Measurements from ENCODE around the gene MARCHF3.

Gene MARCHF3

GRCh38 chr5:127074466-127074865 is 44.1 kb upstream of the MARCHF3 start:
- Histone ChIP-seq H3K9me3 (ENCODE audit: insufficient read depth, low read depth, low read length) (no peaks in the 10 kb centered on the region), H3K4me1 (ENCODE audit: control insufficient read depth in 1 of 2, insufficient read depth in 2 of 2, low read length in 2 of 2) (peaks cover 5 to 9% of the 10 kb centered on the region in 2 experiments), H2BK120ac (ENCODE audit: insufficient read depth, low read length, poor library complexity) (no peak overlapping the region), H2BK12ac (ENCODE audit: low read length) (no peak overlapping the region), H4K12ac (ENCODE audit: low read depth, low read length) (no peak overlapping the region), H3K79me1 (ENCODE audit: low read length) (no peaks in the 10 kb centered on the region), H3K79me2 (ENCODE audit: control insufficient read depth, insufficient read depth, low read length, poor library complexity) (no peaks in the 10 kb centered on the region), H4K91ac (ENCODE audit: low read depth, low read length) (no peak overlapping the region), H3K9ac (ENCODE audit: low read length) (no peak overlapping the region), H3K4me3 (ENCODE audit: low read depth, low read length) (no peak overlapping the region), H3K4me2 (ENCODE audit: low read length) (no peak overlapping the region), H4K8ac (ENCODE audit: low read depth, low read length) (no peak overlapping the region), H3K36me3 (ENCODE audit: control insufficient read depth in 1 of 2, insufficient read depth in 2 of 2, low read length in 2 of 2) (no peaks in the 10 kb centered on the region), H3K23ac (ENCODE audit: low read length) (no peak overlapping the region), H3K4ac (ENCODE audit: low read depth, low read length) (no peak overlapping the region), H3K27me3 (ENCODE audit: insufficient read depth, low read length) (no peaks in the 10 kb centered on the region), H3K14ac (ENCODE audit: low read length) (no peak overlapping the region), H3K18ac (ENCODE audit: low read length) (no peak overlapping the region), H2BK5ac (ENCODE audit: low read depth, low read length, poor library complexity) (no peak overlapping the region), H3K27ac (ENCODE audit: low read depth, low read length) (no peak overlapping the region), H2AFZ (ENCODE audit: insufficient read depth, low read length, poor library complexity) (no peak overlapping the region), H2AK5ac (ENCODE audit: low read length) (no peak overlapping the region)
- DNase-seq, result no peak
- WGBS (ENCODE audit: extremely low coverage, insufficient coverage, insufficient read length), result no CpG with 5 or more reads among the region's 3 CpGs

- no peaks in the 10 kb centered on the region for H3K79me1 ChIP-seq (ENCODE audit: low read length)
- no CpG with 5 or more reads among the region's 56 CpGs for WGBS (ENCODE audit: extremely low coverage, insufficient coverage, insufficient read length)
- H3K23ac ChIP-seq (ENCODE audit: low read length), result no peak within 1 kb of the TSS
- no peak within 1 kb of the TSS for H3K9ac ChIP-seq (ENCODE audit: low read length)
- H3K79me2 ChIP-seq (ENCODE audit: control insufficient read depth, insufficient read depth, low read length, poor library complexity), result no peaks in the 10 kb centered on the region
- no peak within 1 kb of the TSS for H3K4ac ChIP-seq (ENCODE audit: low read depth, low read length)
- H4K91ac ChIP-seq (ENCODE audit: low read depth, low read length), result no peak within 1 kb of the TSS
- H3K18ac ChIP-seq (ENCODE audit: low read length), result no peak within 1 kb of the TSS
- no peak within 1 kb of the TSS for H2BK120ac ChIP-seq (ENCODE audit: insufficient read depth, low read length, poor library complexity)
- H3K9me3 ChIP-seq (ENCODE audit: insufficient read depth, low read depth, low read length), result no peaks in the 10 kb centered on the region
- H3K27ac ChIP-seq (ENCODE audit: low read depth, low read length), result no peak within 1 kb of the TSS
- no peaks in the 10 kb centered on the region for H3K27me3 ChIP-seq (ENCODE audit: insufficient read depth, low read length)
- H3K4me1 ChIP-seq (ENCODE audit: control insufficient read depth in 1 of 2, insufficient read depth in 2 of 2, low read length in 2 of 2), result peaks cover 5 to 9% of the 10 kb centered on the region in 2 experiments
- no peak within 1 kb of the TSS for H2BK12ac ChIP-seq (ENCODE audit: low read length)
- H2AFZ ChIP-seq (ENCODE audit: insufficient read depth, low read length, poor library complexity), result no peak within 1 kb of the TSS
- H4K12ac ChIP-seq (ENCODE audit: low read depth, low read length), result no peak within 1 kb of the TSS
- H2BK5ac ChIP-seq (ENCODE audit: low read depth, low read length, poor library complexity), result no peak within 1 kb of the TSS
- H4K8ac ChIP-seq (ENCODE audit: low read depth, low read length), result no peak within 1 kb of the TSS
- DNase-seq, result peak; percentile 78 to 85
- H3K14ac ChIP-seq (ENCODE audit: low read length), result no peak within 1 kb of the TSS
- no peak within 1 kb of the TSS for H3K4me2 ChIP-seq (ENCODE audit: low read length)
- no peaks in the 10 kb centered on the region for H3K36me3 ChIP-seq (ENCODE audit: control insufficient read depth in 1 of 2, insufficient read depth in 2 of 2, low read length in 2 of 2)
- H3K4me3 ChIP-seq (ENCODE audit: low read depth, low read length), result no peak within 1 kb of the TSS
- no peak within 1 kb of the TSS for H2AK5ac ChIP-seq (ENCODE audit: low read length)
Observed at GRCh38 chr5:127072861-127073846, 42.8 kb upstream of the MARCHF3 start, which contains the start of gene C5orf63. Gene C5orf63, minus strand, starts transcription at chr5:127073502. Its CDS starts 14,507 bp downstream, at chr5:127058995.

GRCh38 chr5:127070243-127070642 is 39.9 kb upstream of the MARCHF3 start:
- Histone ChIP-seq H4K12ac (ENCODE audit: low read depth, low read length) (no peak overlapping the region), H3K18ac (ENCODE audit: low read length) (no peak overlapping the region), H3K23ac (ENCODE audit: low read length) (no peak overlapping the region), H3K27ac (ENCODE audit: low read depth, low read length) (no peak overlapping the region), H2BK120ac (ENCODE audit: insufficient read depth, low read length, poor library complexity) (no peak overlapping the region), H3K27me3 (ENCODE audit: insufficient read depth, low read length) (no peaks in the 10 kb centered on the region), H3K9me3 (ENCODE audit: insufficient read depth, low read depth, low read length) (no peaks in the 10 kb centered on the region), H3K4me3 (ENCODE audit: low read depth, low read length) (no peak overlapping the region), H2AFZ (ENCODE audit: insufficient read depth, low read length, poor library complexity) (no peak overlapping the region), H2BK5ac (ENCODE audit: low read depth, low read length, poor library complexity) (no peak overlapping the region), H3K9ac (ENCODE audit: low read length) (no peak overlapping the region), H3K14ac (ENCODE audit: low read length) (no peak overlapping the region), H2BK12ac (ENCODE audit: low read length) (no peak overlapping the region), H3K36me3 (ENCODE audit: control insufficient read depth in 1 of 2, insufficient read depth in 2 of 2, low read length in 2 of 2) (no peaks in the 10 kb centered on the region), H4K91ac (ENCODE audit: low read depth, low read length) (no peak overlapping the region), H2AK5ac (ENCODE audit: low read length) (no peak overlapping the region), H4K8ac (ENCODE audit: low read depth, low read length) (no peak overlapping the region), H3K4me2 (ENCODE audit: low read length) (no peak overlapping the region), H3K79me2 (ENCODE audit: control insufficient read depth, insufficient read depth, low read length, poor library complexity) (no peaks in the 10 kb centered on the region), H3K4me1 (ENCODE audit: control insufficient read depth in 1 of 2, insufficient read depth in 2 of 2, low read length in 2 of 2) (no peaks in the 10 kb centered on the region), H3K4ac (ENCODE audit: low read depth, low read length) (no peak overlapping the region), H3K79me1 (ENCODE audit: low read length) (no peaks in the 10 kb centered on the region)
- DNase-seq, result no peak
- WGBS (ENCODE audit: extremely low coverage, insufficient coverage, insufficient read length), result no CpG with 5 or more reads among the region's 2 CpGs

- Histone ChIP-seq H3K4me3 (ENCODE audit: low read depth, low read length) (no peak overlapping the region), H3K14ac (ENCODE audit: low read length) (no peak overlapping the region), H2AK5ac (ENCODE audit: low read length) (no peak overlapping the region), H2BK120ac (ENCODE audit: insufficient read depth, low read length, poor library complexity) (no peak overlapping the region), H3K18ac (ENCODE audit: low read length) (no peak overlapping the region), H3K4me1 (ENCODE audit: control insufficient read depth in 1 of 2, insufficient read depth in 2 of 2, low read length in 2 of 2) (no peaks in the 10 kb centered on the region), H3K36me3 (ENCODE audit: control insufficient read depth in 1 of 2, insufficient read depth in 2 of 2, low read length in 2 of 2) (no peaks in the 10 kb centered on the region), H2BK12ac (ENCODE audit: low read length) (no peak overlapping the region), H3K4ac (ENCODE audit: low read depth, low read length) (no peak overlapping the region), H3K9me3 (ENCODE audit: insufficient read depth, low read depth, low read length) (no peaks in the 10 kb centered on the region), H4K8ac (ENCODE audit: low read depth, low read length) (no peak overlapping the region), H3K27ac (ENCODE audit: low read depth, low read length) (no peak overlapping the region), H2BK5ac (ENCODE audit: low read depth, low read length, poor library complexity) (no peak overlapping the region), H3K79me1 (ENCODE audit: low read length) (no peaks in the 10 kb centered on the region), H4K12ac (ENCODE audit: low read depth, low read length) (no peak overlapping the region), H2AFZ (ENCODE audit: insufficient read depth, low read length, poor library complexity) (no peak overlapping the region), H3K27me3 (ENCODE audit: insufficient read depth, low read length) (no peaks in the 10 kb centered on the region), H4K91ac (ENCODE audit: low read depth, low read length) (no peak overlapping the region), H3K23ac (ENCODE audit: low read length) (no peak overlapping the region), H3K79me2 (ENCODE audit: control insufficient read depth, insufficient read depth, low read length, poor library complexity) (no peaks in the 10 kb centered on the region), H3K4me2 (ENCODE audit: low read length) (no peak overlapping the region), H3K9ac (ENCODE audit: low read length) (no peak overlapping the region)
- WGBS (ENCODE audit: extremely low coverage, insufficient coverage, insufficient read length), result no CpG with 5 or more reads among the region's 2 CpGs
- peak in 1 of 2 donors; percentile 44 for DNase-seq
Observed at GRCh38 chr5:127068493-127069214, 38.3 kb upstream of the MARCHF3 start.
